Measurements from ENCODE around the gene APAF1.

The APAF1 gene

DNA sequence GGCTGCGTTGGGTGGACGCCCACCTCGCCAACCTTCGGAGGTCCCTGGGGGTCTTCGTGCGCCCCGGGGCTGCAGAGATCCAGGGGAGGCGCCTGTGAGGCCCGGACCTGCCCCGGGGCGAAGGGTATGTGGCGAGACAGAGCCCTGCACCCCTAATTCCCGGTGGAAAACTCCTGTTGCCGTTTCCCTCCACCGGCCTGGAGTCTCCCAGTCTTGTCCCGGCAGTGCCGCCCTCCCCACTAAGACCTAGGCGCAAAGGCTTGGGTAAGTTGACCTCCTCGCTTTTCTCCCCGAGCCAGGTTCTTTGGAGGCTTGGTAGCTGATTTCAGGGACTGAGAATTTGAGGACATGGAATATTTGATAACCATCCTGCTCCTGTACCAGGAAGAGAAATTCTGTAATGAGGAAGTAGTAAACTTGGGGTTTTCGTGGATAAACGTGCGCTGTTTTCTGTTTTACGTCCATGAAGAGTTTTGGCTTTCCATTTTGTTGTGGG lies 530 bp downstream of the APAF1 start:
- peak; percentile 13 for DNase-seq (ENCODE audit: low read depth)
- H3K4me3 ChIP-seq (ENCODE audit: control insufficient read depth, low read depth, low read length): peak overlapping the region; percentile 97
- TF ChIP-seq, protein P1, sequence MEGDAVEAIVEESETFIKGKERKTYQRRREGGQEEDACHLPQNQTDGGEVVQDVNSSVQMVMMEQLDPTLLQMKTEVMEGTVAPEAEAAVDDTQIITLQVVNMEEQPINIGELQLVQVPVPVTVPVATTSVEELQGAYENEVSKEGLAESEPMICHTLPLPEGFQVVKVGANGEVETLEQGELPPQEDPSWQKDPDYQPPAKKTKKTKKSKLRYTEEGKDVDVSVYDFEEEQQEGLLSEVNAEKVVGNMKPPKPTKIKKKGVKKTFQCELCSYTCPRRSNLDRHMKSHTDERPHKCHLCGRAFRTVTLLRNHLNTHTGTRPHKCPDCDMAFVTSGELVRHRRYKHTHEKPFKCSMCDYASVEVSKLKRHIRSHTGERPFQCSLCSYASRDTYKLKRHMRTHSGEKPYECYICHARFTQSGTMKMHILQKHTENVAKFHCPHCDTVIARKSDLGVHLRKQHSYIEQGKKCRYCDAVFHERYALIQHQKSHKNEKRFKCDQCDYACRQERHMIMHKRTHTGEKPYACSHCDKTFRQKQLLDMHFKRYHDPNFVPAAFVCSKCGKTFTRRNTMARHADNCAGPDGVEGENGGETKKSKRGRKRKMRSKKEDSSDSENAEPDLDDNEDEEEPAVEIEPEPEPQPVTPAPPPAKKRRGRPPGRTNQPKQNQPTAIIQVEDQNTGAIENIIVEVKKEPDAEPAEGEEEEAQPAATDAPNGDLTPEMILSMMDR (conservative IDR thresholded peaks at IDR 0.05; ENCODE audit: control insufficient read depth, insufficient read depth, low read depth, low read length): no peak

DNA sequence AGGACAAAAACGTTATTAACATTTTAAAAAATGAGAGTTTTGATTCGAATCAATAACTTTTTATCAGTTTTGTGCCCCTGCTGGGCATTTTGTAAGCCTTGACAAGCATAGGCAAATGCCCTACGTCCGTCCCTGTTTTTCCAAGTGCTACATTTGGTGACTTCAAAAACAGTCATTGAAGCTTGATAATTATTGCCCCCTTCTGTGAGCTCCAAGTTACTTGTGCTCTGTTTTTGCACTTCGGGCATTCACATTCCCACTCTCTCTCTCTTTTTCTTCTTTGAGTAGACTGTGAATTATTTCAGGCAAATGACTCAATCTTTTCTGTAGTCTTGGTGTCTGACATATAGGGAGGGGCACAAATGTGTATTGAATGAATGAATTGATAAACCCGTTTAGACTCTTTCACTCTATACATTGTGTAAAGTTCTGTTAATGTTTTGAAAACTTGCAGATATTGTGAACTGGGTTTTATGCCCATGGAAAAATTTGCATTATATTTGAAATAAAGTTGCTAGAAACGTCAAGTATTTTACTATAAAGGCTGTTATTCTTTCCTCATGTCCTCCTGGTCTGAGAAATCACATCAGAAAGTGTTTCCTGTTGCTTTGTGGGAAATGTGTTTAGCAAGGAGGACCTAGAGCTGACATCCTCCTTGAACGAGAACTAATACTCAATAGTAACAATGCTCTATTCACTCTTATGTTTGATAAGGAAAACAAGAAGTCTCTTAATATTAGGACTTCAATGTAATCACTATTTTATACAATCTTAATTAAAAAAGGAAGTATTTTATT lies 1.4 kb downstream of the APAF1 start:
- TF ChIP-seq, protein P1 (conservative IDR thresholded peaks at IDR 0.05; ENCODE audit: control insufficient read depth, insufficient read depth, low read depth, low read length): peak; percentile 15
- peak overlapping the region; percentile 97 for H3K4me3 ChIP-seq (ENCODE audit: control insufficient read depth, low read depth, low read length)
- peak; percentile 39 for DNase-seq (ENCODE audit: low read depth)

DNA sequence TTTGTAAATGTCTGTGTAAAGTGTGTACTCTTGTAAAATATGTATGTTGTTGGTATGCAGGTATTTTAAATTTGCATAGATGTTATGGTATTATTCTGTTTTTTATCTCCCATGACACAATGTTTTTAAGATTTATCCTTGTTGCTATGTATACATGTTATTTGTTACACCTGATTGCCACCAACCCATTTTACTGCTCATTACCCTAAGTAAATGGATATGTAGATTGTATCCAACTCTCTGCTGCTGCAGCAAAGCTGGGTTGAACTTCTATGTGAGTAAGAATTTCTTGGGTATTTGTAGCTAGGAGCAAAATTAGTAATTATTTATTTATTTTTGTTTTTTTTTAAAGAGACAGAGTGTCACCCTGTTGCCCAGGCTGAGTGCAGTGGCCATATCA lies 6.2 kb downstream of the APAF1 start:
- TF ChIP-seq, protein P1 (conservative IDR thresholded peaks at IDR 0.05; ENCODE audit: control insufficient read depth, insufficient read depth, low read depth, low read length): no peak
- no peak overlapping the region for H3K4me3 ChIP-seq (ENCODE audit: control insufficient read depth, low read depth, low read length)
- DNase-seq (ENCODE audit: low read depth): no peak

DNA sequence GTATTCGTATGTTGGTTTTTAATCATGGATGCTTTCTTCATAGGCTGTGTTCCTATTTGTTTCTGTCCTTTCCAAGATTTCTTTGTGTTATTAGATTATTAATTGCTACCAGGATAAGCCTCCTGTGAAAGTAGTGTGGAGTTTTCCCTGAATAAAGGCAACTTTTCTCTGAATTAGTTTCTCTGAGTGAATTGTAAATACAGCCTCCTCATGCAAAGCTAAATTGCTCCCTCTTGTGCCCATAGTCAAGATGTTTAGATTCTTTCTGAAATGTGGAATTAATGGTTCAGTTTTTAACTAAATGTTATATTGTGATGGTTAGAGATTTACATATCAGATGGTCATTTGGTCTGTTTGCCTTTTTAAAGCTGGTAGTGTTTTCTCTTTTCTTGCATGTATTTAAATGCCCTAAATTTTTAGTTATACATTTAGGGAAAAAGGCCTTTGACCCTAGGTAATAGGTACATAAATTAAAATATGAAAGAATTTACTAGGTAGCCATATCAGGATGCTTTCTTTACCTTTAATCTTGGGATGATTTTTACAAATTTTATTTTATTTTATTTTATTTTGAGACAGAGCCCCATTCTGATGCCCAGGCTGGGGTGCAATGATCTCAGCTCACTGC lies 8.9 kb downstream of the APAF1 start:
- DNase-seq (ENCODE audit: low read depth): peak; percentile 71
- H3K4me3 ChIP-seq (ENCODE audit: control insufficient read depth, low read depth, low read length): no peak overlapping the region

DNA sequence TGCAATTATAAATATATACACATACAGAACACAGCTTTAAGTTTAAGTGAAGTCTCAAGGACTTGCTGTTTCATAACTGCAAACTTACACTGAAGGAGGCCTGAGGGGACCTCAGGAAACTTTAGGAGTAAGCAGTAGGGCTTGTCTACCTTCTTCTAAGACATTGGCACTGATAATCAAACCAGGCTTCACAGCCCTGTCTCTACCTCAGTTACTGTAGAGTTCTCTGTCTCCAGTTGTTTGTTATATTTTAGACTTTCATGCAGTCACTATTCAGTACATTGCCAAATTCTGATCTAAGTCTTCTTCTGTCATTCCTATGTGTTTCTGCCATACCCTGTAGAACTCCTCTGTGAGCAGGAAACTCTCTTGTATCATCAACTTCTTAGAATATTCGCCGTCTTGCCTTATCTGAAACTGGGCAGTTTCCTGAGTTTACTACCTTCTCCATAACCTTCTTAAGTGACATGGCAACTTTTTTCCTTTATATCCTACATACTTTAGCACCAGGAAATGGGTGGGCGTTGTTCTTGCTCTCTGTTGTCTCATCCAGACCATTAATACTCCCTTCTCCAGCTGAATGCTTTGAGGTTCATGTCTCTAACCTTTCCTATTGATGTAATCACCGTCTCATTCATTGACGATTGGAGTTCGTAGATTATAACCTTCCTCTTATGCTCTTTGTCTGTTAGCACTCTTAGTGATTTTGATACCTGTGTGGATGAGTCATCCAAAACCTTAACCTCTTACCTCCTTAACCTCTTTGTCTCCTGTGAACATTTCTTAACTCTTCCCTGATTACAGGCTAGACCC lies 11.4 kb downstream of the APAF1 start:
- DNase-seq (ENCODE audit: low read depth): no peak
- TF ChIP-seq, protein P1 (conservative IDR thresholded peaks at IDR 0.05; ENCODE audit: control insufficient read depth, insufficient read depth, low read depth, low read length): no peak
- H3K4me3 ChIP-seq (ENCODE audit: control insufficient read depth, low read depth, low read length): no peak overlapping the region

More for the DNA sequence above, 8.9 kb downstream of the APAF1 start:
- TF ChIP-seq, protein P1 (conservative IDR thresholded peaks at IDR 0.05; ENCODE audit: control insufficient read depth, insufficient read depth, low read depth, low read length): peak; percentile 70

DNA sequence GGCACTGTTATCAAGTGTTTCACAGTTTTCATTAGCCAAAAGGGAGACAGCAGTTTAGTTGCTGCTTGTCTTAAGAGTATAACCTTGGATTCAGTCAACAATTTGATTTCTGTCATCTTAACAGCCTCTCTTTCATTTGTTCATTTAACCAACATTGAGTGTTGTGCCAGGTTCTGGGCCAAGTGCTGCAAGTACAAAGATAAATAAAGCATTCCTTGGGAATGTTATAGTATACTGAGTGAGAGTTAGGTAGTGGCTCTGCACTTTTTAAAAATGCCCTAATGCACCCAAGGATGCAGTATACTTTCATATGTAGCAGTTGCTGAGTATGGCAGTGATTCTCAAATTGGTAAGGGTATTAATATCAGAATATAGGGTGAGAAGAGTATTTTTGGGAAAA lies 15.4 kb downstream of the APAF1 start:
- H3K4me3 ChIP-seq (ENCODE audit: control insufficient read depth, low read depth, low read length): no peak overlapping the region
- no peak for DNase-seq (ENCODE audit: low read depth)
- TF ChIP-seq, protein P1 (conservative IDR thresholded peaks at IDR 0.05; ENCODE audit: control insufficient read depth, insufficient read depth, low read depth, low read length): no peak
